ENCODE measurements around the gene PTPN6.
A peak's percentile ranks its signal among the peaks of the same experiment; 100 is the strongest.

The PTPN6 gene

GRCh38 chr12:6942331-6942665 lies 8.9 kb upstream of the PTPN6 start:
- DNase-seq: no peak

- DNase-seq: peak; percentile 71
Measured at GRCh38 chr12:6943389-6943721, 7.8 kb upstream of the PTPN6 start.

GRCh38 chr12:6943722-6944380 lies 7.3 kb upstream of the PTPN6 start, which contains the start of the genes C12orf57 and RNU7-1:
TSS of gene C12orf57 (plus strand) at chr12:6944022. CDS start at chr12:6944122, 100 bp downstream.
TSS of gene RNU7-1 (plus strand) at chr12:6943816.
- peak; percentile 86 for DNase-seq

GRCh38 chr12:6944381-6945186 lies 6.6 kb upstream of the PTPN6 start:
- DNase-seq: peak; percentile 86

GRCh38 chr12:6945613-6946012 lies 5.5 kb upstream of the PTPN6 start:
- DNase-seq: no peak

GRCh38 chr12:6946033-6946919 lies 4.9 kb upstream of the PTPN6 start:
- peak; percentile 98 for DNase-seq

- DNase-seq: no peak
Measured at GRCh38 chr12:6946920-6947374, 4.2 kb upstream of the PTPN6 start.

- DNase-seq: no peak
Measured at GRCh38 chr12:6947615-6948014, 3.5 kb upstream of the PTPN6 start.

GRCh38 chr12:6948873-6949594 lies 2.1 kb upstream of the PTPN6 start:
- DNase-seq: no peak

- no peak for DNase-seq
Measured at GRCh38 chr12:6950401-6950801, 755 bp upstream of the PTPN6 start.

- DNase-seq: no peak
Measured at GRCh38 chr12:6951551-6952120, 480 bp downstream of the PTPN6 start.

- DNase-seq: no peak
Measured at GRCh38 chr12:6952121-6952862, 1.1 kb downstream of the PTPN6 start.

- DNase-seq: no peak
Measured at GRCh38 chr12:6952863-6953441, 1.8 kb downstream of the PTPN6 start.

- DNase-seq: no peak
Measured at GRCh38 chr12:6953442-6954315, 2.5 kb downstream of the PTPN6 start.

GRCh38 chr12:6954316-6955107 lies 3.4 kb downstream of the PTPN6 start:
- DNase-seq: no peak

- DNase-seq: no peak
Measured at GRCh38 chr12:6955108-6956020, 4.2 kb downstream of the PTPN6 start.

- DNase-seq: no peak
Measured at GRCh38 chr12:6956021-6956727, 5.0 kb downstream of the PTPN6 start.
